Left hindlimb (tissue), 1 donor: ENCODE measurements around the gene C1orf21.
A peak's percentile ranks its signal among the peaks of the same experiment; 100 is the strongest.

Source experiments
- DNase-seq: peaks from one replicate; pipeline ENCODE4 v3.0.0-alpha.2; 2018

C1orf21 gene

DNA sequence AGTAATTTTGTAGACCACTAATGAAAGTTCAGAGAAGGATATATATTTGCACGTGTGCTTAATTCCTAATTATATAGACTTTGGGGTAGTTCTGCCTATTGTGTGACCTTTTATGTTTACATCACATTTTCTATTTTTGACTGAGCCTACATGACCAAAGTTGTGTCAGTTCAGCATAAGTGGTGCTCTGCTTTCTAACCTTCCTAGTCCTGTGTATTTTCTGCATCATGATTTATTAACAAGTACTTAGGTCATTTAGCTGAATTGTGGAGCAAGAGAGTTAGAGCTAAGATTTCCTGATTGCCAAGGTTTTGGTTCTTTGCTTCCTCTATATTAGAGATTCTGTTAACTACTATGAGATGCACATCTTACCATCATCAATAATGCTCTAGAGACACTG, 176.0 kb downstream of the C1orf21 start:
- DNase-seq = no peak

DNA sequence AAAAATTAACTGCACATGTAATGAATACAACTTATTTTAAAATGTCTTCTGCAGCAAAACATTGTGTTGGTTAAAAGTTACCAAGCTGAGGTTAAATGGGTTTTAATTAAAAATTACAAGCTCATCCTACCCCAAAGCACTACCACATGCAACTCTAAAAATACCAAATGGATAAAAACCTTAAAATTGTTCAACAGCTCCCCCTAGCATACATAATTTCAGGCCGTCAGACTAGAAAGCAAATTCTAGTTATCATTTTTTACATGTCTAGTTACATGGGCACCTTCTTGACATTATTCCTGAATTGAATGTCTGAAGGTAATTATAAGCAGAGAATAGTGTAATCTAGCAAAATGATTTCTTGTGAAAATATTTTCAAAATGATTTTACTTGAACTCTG, 176.5 kb downstream of the C1orf21 start:
- DNase-seq = no peak

DNA sequence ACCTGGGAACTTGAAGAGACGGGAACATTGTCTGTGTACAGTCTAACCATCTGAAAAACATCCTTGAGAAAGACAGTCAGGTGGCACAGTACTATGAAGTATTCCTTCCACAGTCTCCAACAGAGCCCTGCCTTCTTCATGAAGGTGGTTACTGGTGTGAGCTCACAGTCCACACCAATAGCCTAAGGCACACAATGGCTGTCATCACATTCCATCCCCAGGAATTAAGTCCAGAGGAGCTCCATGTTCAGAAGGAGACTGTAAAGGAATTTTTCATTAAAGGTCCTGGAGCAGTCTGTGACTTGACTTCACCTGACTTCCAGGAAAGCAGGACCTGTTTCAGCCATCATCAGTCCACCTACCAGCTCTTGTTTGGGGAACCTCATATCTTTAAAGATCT, 180.2 kb downstream of the C1orf21 start:
- DNase-seq = no peak

DNA sequence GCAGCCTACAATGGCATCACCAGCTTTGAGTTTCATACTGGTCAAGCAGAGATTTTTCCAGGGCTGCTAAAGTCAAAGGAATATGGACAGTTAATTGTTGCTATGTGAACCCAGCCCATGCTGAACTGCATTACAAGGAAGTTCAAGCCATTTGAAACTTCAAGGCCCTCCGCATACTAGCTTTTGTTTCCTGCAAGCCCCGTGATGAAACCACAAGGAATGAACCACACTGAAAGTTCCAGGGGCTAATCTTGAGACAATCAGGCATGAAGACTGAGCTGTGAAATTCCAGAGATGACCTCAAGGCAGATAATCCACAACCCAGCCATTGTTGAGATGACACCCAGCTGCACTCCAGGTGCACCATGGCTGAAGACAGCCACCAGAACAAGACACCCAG, 180.8 kb downstream of the C1orf21 start:
- no peak for DNase-seq

DNA sequence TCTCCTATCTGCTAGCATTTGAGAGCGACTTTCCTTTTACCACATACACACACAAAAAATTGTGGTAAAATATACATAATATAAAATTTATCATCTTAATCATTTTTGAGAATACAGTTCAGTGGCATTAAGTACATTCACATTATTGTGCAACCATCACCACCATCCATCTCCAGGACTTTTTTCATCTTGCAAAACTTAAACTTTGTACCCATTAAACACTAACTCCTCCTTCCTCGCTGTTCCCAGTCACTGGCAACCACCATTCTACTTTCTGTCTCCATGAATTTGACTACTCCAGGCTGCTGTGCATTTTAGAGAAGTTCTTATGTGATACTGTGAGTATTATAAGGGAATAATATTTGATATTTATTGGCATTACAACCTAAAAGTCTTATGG, 181.3 kb downstream of the C1orf21 start:
- DNase-seq = no peak

DNA sequence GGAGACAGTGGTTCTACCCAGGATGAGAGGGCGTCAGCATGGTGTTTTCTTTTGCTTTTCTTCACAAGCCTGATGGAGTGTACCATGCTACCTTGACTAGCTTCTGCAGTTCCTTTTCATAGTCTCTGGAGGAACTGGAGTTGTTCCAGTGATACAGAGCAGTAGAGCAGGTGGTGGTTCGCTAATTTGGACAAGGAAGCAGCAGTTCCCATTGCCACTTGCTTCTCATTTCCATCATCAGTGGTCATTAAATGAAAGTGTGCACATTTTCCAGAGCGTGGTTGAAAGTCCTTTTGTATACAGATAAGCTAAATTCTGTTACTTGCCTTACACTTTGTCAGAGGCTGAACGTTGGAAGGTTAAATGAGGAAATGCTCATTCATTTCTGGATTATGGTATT, 182.3 kb downstream of the C1orf21 start:
- DNase-seq = no peak

DNA sequence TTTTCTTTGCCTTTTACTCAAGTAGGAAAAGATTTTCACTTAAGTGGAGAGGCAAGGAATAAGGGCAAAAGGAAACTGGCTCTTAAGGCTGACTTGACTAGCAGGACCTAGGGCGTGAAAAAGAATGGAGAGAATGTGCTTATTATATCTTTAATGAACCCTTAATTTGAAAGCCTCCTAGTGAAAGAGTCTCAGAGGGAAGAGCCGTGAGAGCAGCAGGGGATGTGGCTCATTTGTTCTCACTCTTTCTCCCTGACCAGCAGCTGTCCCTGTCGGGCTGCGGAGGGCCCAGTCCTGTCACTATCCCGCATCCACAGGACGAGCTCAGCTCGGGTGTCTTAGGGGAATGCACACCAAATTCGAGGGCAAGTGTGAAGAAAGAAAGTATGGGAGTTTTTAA, 187.8 kb downstream of the C1orf21 start:
- DNase-seq = no peak

DNA sequence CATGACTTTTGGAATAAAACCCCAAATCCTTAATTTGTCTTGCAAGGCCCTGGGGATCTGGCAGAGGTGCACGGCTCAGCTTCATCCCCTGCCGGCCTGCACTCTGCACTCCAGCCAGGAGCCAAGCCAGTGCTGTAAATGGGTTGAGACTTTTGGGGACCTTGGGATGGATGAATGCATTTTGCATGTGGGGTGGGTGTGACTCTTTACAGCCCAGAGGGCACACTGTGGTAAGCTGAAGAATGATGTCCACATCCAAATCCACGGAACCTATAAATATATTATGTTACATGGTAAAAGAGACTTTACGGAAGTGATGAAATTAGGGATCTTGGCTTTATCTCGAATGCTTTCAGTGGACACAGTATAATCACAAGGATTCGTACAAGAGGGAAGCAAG, 190.0 kb downstream of the C1orf21 start:
- no peak for DNase-seq

DNA sequence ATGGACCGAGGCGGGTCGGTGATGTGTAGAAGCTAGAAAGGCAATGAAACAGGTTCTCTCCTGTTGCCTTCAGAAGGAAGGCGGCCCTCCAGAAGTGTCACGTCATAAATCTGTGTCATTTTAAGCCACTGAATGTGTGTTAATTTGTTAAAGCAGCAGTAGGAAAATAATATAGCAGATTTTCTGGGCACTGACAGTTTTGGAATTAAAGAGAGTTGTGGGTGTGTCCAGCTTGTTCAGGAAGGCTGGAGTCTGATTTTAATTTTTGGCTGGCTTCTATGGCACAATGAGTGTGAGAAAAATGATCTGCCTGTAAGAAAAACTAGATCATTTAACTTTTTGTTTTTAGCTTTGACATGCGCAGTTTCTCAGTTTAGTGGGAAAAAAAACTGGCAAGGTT, 190.5 kb downstream of the C1orf21 start:
- DNase-seq = peak; percentile 67

DNA sequence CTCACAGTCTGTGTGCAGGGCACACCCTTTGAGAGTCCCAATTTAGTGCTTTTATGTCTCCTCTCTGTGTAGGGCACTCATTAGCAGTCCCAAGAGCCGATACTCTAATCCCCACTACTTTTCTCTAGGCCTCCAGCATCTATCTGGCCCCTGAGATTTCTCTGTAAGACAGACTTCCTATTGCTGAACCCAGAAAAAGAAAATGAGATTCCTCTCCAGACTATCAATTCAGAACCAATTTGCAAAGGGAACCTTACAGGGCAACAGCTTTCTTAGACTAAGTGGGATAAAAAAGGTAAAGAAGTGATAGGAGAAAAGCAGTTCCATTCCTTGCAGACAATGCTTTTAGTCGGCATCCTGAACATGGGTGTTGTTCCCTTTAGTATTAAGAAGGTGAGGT, 195.6 kb downstream of the C1orf21 start:
- no peak for DNase-seq

DNA sequence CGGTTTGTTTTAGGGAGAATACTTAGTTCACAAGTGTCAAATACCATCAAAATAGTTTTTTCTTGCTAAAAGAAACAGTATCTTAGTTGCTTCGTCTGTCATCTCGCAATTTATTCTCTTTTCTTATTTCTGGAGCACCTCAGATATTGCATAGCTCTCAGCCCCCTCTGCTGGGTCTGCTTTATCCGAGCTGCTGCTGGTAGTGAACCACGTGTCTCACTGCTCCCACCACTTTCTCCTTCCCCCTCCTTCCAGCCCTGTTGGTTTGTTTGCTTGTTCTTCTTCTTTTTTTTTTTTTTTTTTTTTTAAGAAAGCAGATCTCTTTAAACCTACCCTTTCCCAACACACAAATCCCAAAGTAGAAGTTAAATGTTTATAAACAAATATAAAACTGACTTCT, 197.0 kb downstream of the C1orf21 start:
- no peak for DNase-seq

DNA sequence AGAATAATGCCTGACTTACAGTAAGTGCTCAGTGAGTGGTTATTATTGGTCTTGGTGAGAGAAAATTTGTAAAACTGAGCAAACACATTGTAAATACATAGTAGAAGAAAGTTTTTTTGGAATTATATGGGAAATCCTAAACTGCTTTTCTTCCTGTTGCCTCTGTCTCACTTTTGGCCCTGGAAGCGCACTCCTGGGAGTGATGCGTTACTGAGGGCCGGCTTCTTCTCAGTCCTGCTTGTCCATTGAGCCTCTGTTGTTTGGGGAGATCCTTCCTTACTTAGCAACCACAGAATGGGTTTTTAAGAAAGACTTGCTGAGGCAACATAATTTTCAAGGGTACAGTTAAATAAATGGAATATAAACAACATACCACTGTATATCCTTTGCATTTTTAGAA, 201.9 kb downstream of the C1orf21 start:
- no peak for DNase-seq

DNA sequence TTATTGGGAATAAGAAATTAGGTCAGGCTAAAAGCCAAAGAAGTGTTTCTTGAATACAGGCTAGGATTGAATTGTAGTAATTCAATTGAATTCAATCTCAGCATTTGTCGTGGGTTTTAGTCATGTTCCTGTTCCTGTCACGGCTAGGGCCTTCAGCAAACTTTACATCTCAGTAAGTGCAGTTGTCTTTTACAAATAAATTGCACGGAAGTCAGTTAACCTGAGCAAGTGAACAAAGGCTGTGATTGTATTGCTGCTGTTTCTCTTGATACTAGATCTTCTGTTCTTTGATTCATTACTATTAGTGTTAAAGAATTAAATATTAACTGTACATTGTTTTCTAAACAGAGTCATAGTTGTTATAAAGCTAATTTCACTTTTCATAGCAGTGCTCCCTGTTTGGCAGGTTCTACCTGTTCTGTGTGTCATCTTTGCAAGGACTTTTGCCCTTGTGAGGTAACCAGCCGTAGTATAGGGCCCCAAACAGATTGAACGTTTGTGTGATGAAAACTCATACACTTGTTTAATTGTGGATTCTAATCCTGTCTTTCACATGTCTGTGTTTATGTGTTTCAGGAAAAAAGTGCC, 203.4 kb downstream of the C1orf21 start:
- no peak for DNase-seq

DNA sequence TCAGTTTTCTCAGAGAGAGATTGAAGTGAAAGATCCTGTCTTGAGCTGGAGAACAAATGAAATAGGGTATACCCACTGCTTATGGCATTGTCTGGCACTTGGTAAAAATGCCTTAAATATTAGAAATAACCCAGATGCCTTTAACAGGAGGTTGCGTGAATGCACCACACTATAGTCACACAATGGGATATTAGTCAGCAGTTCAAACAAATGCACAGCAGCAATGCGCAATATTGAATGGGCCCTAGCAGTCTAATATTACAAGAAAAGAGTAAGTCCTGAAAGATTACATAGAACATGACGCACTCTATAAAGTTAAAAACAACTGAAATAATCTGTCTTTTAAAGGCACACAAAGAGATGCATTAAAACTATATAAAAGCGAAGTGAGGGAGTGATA, 206.8 kb downstream of the C1orf21 start:
- DNase-seq = no peak

DNA sequence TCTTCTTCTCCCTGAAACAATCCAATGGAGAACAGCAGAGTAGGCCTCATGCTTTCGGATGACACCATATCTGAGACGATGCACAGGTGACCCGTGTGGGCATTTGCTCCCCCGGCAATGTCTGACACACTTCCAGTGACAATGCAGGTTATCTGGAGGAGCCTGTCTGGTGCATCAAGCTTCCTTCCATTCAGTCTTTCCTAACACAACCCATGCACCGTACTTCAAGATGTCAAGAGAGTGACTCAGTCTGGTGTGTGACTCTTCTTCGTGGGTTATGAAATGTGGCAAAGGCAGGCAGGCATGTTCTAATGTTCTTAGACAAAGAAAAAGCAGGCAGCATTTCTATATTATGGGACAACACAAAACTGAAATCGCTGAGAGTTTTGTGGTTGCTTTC, 208.8 kb downstream of the C1orf21 start:
- DNase-seq = no peak

DNA sequence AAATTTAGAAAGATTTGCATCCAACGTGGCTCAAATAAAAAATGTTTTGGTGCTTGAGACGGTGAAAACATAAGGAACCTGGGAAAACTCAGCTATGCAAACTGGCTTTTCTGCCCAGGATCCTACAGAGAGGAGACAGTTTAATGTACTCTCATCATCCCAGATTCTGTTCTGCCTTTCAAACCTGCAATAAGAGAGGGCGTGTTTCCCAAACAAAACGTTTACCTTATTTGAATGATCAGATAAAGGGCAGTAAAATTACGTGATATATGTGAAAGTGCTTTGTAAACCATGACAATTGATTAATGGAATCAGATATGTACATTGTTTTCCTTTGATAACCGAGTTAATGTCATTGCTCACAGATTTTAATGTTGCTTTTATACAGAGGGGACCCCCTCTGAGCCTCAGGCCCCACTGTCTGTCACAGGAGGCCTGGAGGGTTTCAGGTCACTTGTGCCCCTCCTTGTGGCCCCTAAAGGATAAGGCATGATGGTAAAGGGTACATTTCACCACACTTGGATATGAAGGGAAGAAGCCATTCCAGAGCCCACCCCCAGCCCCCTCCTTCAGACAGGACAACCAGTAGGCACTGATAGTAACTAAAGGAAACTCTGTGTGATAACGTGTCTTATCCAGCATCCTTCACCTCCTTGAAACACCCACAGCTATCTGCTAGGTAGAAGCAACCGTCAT, 210.3 kb downstream of the C1orf21 start:
- no peak for DNase-seq

DNA sequence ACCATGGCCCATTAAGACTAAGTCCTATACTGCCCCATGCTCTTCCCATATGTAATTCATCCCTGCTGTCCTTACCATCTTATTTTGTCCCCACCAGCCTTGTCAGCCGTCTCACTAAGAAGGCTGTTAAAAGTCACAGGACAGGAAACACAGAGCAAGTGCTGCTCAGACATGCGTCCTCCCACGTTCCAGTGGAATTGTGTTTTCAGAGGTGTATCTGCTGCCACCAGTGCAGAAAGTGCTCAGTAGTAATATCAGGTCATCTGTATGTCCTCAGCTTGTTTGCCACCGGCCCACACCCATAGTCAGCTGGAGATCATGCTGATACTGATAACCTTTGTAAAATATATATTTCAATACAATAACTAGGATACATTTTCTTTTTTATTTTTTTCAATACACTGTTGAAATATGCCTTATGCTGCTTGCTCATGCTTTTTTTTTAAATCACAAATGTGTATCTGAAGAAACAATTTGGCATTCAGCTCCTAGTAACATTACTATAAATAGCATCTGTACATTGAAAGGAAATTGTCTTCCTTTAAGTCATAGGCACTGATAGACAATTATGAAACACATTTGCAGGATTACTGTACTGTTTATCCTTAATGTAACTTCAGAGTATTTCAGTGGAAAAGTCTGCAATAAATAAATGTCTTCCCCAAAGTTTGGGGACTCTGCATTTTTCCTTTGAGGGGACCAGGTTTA, 211.0 kb downstream of the C1orf21 start:
- no peak for DNase-seq

DNA sequence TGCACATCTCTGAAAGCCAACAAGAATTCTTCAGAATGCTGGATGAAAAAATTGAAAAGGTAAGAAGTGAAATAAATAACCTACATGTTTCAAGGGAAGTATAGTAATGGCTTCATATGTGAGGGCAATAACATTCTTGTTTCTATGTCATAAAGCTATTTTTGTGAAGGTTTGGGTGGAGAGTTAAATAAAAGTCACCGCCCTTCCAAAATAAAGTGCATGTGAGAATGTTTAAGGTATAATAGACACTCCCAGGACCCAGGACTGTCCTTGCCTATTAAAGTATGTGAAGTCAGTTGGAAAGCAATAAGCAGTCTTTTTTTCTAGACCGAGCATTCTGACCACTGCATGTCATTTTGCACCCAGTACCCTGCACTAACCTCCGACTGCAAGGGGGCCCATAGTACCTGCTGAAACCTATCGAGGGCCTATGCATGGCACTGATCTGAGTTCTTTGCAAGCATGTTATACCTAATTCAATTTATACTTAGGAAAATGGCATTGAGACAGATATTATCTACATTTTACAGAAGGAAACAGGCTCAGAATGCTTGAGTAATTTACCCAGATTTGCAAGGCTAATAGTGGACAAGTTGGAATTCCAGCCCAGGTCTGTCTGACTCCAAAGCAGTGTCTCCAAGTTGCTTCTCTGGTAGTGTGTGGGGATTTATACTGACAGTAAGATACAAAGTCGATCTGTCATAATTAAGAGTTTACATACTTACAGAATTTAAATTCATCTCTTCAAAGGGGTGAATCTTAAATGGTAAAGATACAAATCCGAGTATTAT, 211.8 kb downstream of the C1orf21 start:
- no peak for DNase-seq

DNA sequence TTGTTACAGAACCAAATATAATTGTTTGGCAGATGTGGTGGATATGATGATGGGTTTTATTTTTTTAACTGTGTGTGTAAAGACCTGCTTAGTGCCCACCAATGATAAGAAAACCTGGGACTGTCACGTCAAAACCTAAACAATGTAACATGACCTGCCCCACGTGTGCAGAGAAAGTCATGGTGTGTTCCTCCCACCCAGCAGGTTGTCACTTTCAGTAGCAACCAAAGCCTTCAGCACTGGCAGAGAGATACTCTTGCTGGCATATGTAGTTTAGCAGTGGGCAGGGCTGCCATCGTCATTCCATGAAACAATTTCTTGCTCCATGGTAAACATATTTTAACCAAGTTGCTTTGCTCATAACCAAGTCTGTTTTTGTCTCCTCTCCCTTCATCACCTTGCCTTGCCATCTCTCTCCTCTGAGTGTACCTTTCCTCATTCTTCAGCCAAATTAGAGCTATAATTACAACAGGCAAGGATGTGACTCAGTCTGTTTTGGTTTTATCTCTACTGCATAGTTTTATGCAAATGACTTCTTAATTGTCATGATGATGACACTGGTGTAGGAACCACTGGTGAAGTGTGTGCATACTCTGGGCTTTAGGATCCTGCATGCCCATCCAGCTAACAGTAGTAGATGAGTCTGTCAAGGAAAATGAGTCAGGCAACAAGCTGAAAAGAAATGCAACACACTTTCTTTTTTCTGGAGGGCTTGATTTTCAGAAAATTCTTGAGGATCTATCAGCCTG, 217.5 kb downstream of the C1orf21 start:
- no peak for DNase-seq

DNA sequence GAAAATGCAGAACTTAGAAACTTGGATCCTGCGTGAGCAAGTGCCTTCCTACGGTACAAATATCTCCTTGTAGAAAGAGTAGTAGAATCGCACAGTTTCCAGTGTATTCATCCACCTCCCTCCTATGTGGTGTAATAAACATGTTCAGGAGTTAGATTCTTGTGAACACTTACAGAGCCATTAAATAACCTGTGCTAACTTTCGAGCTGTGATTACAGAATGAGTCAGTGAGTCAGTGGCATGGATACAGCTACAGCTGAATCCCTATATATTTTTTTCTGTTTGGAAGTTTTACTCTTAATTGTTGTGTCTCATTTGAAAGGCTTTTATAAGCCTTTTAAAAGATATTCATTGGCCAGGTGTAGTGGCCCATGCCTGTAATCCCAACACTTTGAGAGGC, 219.1 kb downstream of the C1orf21 start:
- DNase-seq = no peak

DNA sequence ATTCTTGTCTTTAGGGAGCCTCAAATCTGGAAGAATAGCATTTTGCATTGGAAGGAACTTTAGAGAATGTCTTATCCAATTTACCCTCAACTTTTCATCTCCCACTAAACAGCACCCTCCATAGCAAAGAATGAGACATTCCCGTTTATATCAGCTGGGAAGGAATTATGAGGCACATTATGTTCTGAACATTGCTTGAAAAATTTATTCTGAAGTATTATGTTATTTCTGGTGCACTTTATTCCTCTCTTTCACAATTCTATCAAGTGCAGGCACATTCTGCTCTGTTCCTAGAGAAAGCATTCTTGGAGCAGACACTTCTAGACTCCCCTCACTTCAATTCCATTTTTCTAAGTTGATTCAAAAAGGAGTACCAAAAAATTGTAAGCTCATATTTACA, 220.0 kb downstream of the C1orf21 start:
- no peak for DNase-seq

DNA sequence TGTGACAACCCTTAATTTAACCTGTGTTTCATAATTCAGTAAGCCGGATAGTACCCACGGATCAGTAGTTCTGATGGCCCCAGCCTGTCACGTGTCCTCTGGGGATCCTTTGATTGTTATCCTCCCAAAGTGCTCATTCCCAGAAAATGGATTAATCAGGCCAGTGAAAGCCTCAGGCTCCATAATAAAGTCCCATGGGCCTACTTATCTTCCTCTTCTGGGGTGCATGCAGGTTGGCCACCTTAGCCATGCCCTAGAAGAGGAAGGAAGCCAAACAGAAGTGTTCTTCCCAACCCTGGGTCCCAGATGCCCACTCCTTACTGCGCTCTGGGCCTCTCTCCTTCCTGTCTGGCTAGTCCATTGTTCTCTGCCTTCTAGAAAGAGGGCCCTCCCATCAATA, 221.8 kb downstream of the C1orf21 start:
- no peak for DNase-seq

DNA sequence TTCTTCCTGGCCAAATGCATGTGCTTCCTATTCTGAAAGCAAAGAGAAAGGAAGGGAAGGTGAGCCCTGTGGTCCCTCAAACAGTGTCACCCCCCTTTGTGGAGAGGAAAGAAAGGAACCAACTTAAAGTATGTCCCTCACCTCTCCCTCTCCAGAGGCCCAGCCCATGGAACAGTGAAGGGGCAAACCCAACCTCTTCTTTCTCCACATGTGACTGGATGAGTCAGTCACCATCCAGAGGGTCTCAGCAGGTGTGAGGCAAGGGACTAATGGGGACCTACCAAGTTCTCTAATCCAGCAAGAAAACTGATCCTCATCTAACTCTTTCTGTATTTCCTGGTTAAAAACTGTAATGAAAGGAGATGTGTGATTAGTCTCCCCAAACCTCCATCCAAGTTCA, 222.2 kb downstream of the C1orf21 start:
- no peak for DNase-seq
